ENCODE measurements around the gene LPP.

GRCh38 chr3:188437926-188438325 is 284.0 kb downstream of the LPP start:
- TF ChIP-seq CTCF (IDR thresholded peaks at IDR 0.05), result no peak
- no peak for TF ChIP-seq ZFX (IDR thresholded peaks at IDR 0.05; ENCODE audit: borderline replicate concordance)

All from 22Rv1 (cell line).